K562 (cell line): Measurements from ENCODE around the gene TAMALIN. TPM values are rescaled to one million over a fixed set of nuclear protein-coding genes. Genes with fewer than 3 reads are reported as not detected.

ENCODE experiments used
- ATAC-seq: fragments of 200-7000 bp; cut with Tn5 transposase; 3 replicates; pipeline ENCODE4 v1.9.1; 2020; ENCODE audit warnings: moderate library complexity
- BruUV-seq: library from RNA; stranded (reverse); fragments of 400-500 nt; replicated peaks from 2 replicates; lab custom pipeline; 2021; lab: Mats Ljungman, UMichigan
- CTCF ChIA-PET: fragments of 300-600 bp; formaldehyde crosslinking; extraction: SDS; loops from one replicate; lab custom pipeline; 2021; ENCODE audit warnings: low intra/inter-chr PET ratio; lab: Yijun Ruan, JAX
- POLR2A ChIA-PET: fragments of 300-600, 350-650 bp; sonication (Branson Sonifier 250); formaldehyde crosslinking; extraction: SDS; loops from one replicate; lab custom pipeline; 2021; ENCODE audit warnings: antibody characterized with exemption, inconsistent platforms; lab: Yijun Ruan, JAX
- DNase-seq, 4 experiments: peaks; one replicate each; pipeline versions ENCODE4 v3.0.0 to v3.0.0-alpha.2; 2011 to 2018; ENCODE audit warnings: low spot score in 3 of 4, mixed read lengths in 3 of 4; ENCODE audit errors: extremely low read depth in 1 of 4
- FAIRE-seq: peaks from 2 replicates; lab custom pipeline; 2011; peaks lifted over from hg19 to GRCh38; lab: Jason Lieb, UNC
- H2AFZ ChIP-seq: 2 replicates; pipeline ENCODE4 v1.6.0; 2011; ENCODE audit warnings: low read depth, low read length, control low read depth, inconsistent platforms
- H3K27ac ChIP-seq: fragments of 200-600 bp; 3 replicates; pipeline ENCODE4 v1.8.0; 2011; ENCODE audit warnings: low read depth, mild to moderate bottlenecking, control low read depth, inconsistent platforms, low read length, moderate library complexity, mixed read lengths; ENCODE audit errors: extremely low read depth
- H3K27me3 ChIP-seq, 2 experiments: fragments of 300-600 bp in 1 of 2; 2 replicates in 1 of 2; 3 replicates in 1 of 2; pipeline versions ENCODE4 v1.6.0 to v1.8.0; 2011; ENCODE audit warnings: inconsistent platforms in 2 of 2, low read length in 2 of 2, mild to moderate bottlenecking in 1 of 2, mixed read lengths in 1 of 2, moderate library complexity in 1 of 2; ENCODE audit not compliant: control insufficient read depth in 2 of 2, insufficient read depth in 2 of 2
- H3K36me3 ChIP-seq: fragments of 300-600 bp; 3 replicates; pipeline ENCODE4 v1.8.0; 2011; ENCODE audit warnings: mild to moderate bottlenecking, low read length, inconsistent platforms; ENCODE audit not compliant: control insufficient read depth, insufficient read depth
- H3K4me1 ChIP-seq, 2 experiments: fragments of 200-600 bp in 1 of 2; replicated peaks in 1 of 2; 2 replicates in 1 of 2; 3 replicates in 1 of 2; pipeline versions ENCODE4 v1.5.1 to v1.8.0; 2011; ENCODE audit warnings: inconsistent platforms in 2 of 2, low read length in 2 of 2, mild to moderate bottlenecking in 1 of 2, mixed read lengths in 1 of 2, moderate library complexity in 1 of 2; ENCODE audit not compliant: control insufficient read depth in 2 of 2, insufficient read depth in 2 of 2
- H3K4me2 ChIP-seq: 2 replicates; pipeline ENCODE4 v1.6.1; 2011; ENCODE audit warnings: low read length, control low read depth, inconsistent platforms, mixed read lengths; ENCODE audit not compliant: insufficient read depth
- H3K4me3 ChIP-seq: fragments of 200-600 bp; sonication (generic), shearing (Covaris generic); 2 replicates; pipeline ENCODE4 v1.5.1; 2016; ENCODE audit warnings: control low read depth, inconsistent platforms
- H3K79me2 ChIP-seq: fragments of 200-600 bp; 3 replicates; pipeline ENCODE4 v1.8.0; 2011; ENCODE audit warnings: low read length, inconsistent platforms; ENCODE audit not compliant: control insufficient read depth, insufficient read depth
- H3K9ac ChIP-seq, 2 experiments: 2 replicates each; pipeline versions ENCODE4 v1.6.0 to v1.6.1; 2011; ENCODE audit warnings: low read depth in 2 of 2, low read length in 2 of 2, control low read depth in 1 of 2, inconsistent platforms in 1 of 2, mild to moderate bottlenecking in 1 of 2, mixed read lengths in 1 of 2; ENCODE audit not compliant: insufficient read depth in 1 of 2
- H3K9me1 ChIP-seq: one replicate; pipeline ENCODE4 v1.6.0; 2011; ENCODE audit warnings: inconsistent platforms, mild to moderate bottlenecking, low read length, moderate library complexity; ENCODE audit not compliant: control insufficient read depth, insufficient read depth
- H3K9me3 ChIP-seq: replicated peaks from 2 replicates; pipeline ENCODE4 v1.5.1; 2011; ENCODE audit warnings: low read depth, low read length, inconsistent platforms; ENCODE audit not compliant: control insufficient read depth, insufficient read depth
- H4K20me1 ChIP-seq: replicated peaks from 2 replicates; pipeline ENCODE4 v1.6.1; 2011; ENCODE audit warnings: low read length, inconsistent platforms, mixed read lengths; ENCODE audit not compliant: control insufficient read depth, insufficient read depth
- CCNT2 ChIP-seq: IDR thresholded peaks from 2 replicates; pipeline ENCODE4 v1.6.1; 2011; ENCODE audit warnings: borderline replicate concordance, low read depth, mild to moderate bottlenecking, moderate library complexity, mixed read lengths, low read length; ENCODE audit not compliant: insufficient read length; ENCODE audit errors: extremely low read depth
- CREB5 ChIP-seq: fragments of 250-450 bp; sonication (Bioruptor Pico); IDR thresholded peaks from 2 replicates; pipeline ENCODE4 v1.5.0; 2020; ENCODE audit warnings: mild to moderate bottlenecking
- E2F6 ChIP-seq, 2 experiments: IDR thresholded peaks; 2 replicates each; pipeline ENCODE4 v1.6.1; 2011; ENCODE audit warnings: borderline replicate concordance in 1 of 2, control low read depth in 1 of 2, low read depth in 1 of 2, low read length in 1 of 2, mild to moderate bottlenecking in 1 of 2, mixed read lengths in 1 of 2, moderate library complexity in 1 of 2; ENCODE audit not compliant: insufficient read depth in 1 of 2, insufficient read length in 1 of 2, poor library complexity in 1 of 2, severe bottlenecking in 1 of 2; ENCODE audit errors: extremely low read depth in 1 of 2
- ELK1 ChIP-seq: sonication (generic); formaldehyde crosslinking; IDR thresholded peaks from 2 replicates; pipeline ENCODE4 v1.8.1; 2022; ENCODE audit warnings: missing genetic modification reagents
- LEF1 ChIP-seq: fragments of 450-650 bp; IDR thresholded peaks from 2 replicates; pipeline ENCODE4 v1.6.1; 2016; ENCODE audit warnings: mild to moderate bottlenecking
- MCM2 ChIP-seq: fragments of 450-650 bp; IDR thresholded peaks from 2 replicates; pipeline ENCODE4 v1.6.1; 2017; ENCODE audit warnings: low read depth, mild to moderate bottlenecking
- MCM5 ChIP-seq: fragments of 450-650 bp; IDR thresholded peaks from 2 replicates; pipeline ENCODE4 v1.6.1; 2016; ENCODE audit warnings: low read depth
- MYC ChIP-seq, 2 experiments: fragments of 250-450 bp in 1 of 2; sonication (Bioruptor Pico) in 1 of 2; IDR thresholded peaks; 2 replicates each; pipeline versions ENCODE4 v1.5.1 to v1.6.1; 2012 to 2021; ENCODE audit warnings: low read depth in 2 of 2, borderline replicate concordance in 1 of 2, improper control_type of control experiment in 1 of 2, low read length in 1 of 2, mild to moderate bottlenecking in 1 of 2, moderate library complexity in 1 of 2
- PRPF4 ChIP-seq: fragments of 200-400 bp; formaldehyde crosslinking; IDR thresholded peaks from one replicate; pipeline ENCODE4 v1.6.1; 2017; ENCODE audit warnings: low read length, low read depth, mild to moderate bottlenecking; ENCODE audit not compliant: insufficient read depth, poor library complexity, severe bottlenecking
- TGIF2 ChIP-seq: sonication (generic); formaldehyde crosslinking; IDR thresholded peaks from 2 replicates; pipeline ENCODE4 v1.8.1; 2022; ENCODE audit warnings: mild to moderate bottlenecking, missing genetic modification reagents, moderate library complexity
- ZNF12 ChIP-seq: sonication (generic); formaldehyde crosslinking; IDR thresholded peaks from 2 replicates; pipeline ENCODE4 v1.4.0; 2020; ENCODE audit warnings: mild to moderate bottlenecking, missing genetic modification reagents
- ZNF134 ChIP-seq: fragments of 250-450 bp; sonication (Bioruptor Pico); conservative IDR thresholded peaks from 2 replicates; pipeline ENCODE4 v1.4.0; 2020
- ZNF398 ChIP-seq: fragments of 250-450 bp; sonication (Bioruptor Pico); IDR thresholded peaks from 2 replicates; pipeline ENCODE4 v1.8.0; 2021; ENCODE audit warnings: moderate library complexity, mild to moderate bottlenecking, inconsistent platforms
- WGBS: fragments of 100-300 bp; shearing (Covaris generic); methylation state at CpG from one replicate; pipeline ENCODE4 v1.1.6; 2016; ENCODE audit warnings: low coverage, mixed read lengths; ENCODE audit not compliant: insufficient coverage; ENCODE audit errors: missing lambda C conversion rate; 5-methylcytosine and 5-hydroxymethylcytosine counted together
- in situ Hi-C: fragments of 300-500 bp; cut with MboI; formaldehyde crosslinking; loops from 4 replicates; pipeline ENCODE4 v1.15.0; 2018; ENCODE audit warnings: inconsistent platforms, mixed read lengths
- intact Hi-C: fragments of 100-400 bp; cut with micrococcal nuclease; formaldehyde crosslinking; loops from 2 replicates; pipeline ENCODE4 v1.14.2; 2022
- polyA plus RNA-seq, 8 experiments: library from polyadenylated mRNA; depleted of rRNA in 4 of 8; stranded (reverse) in 5 of 8; unstranded in 3 of 8; fragments of >200 nt; fragmentation: Nextera tagmentation in 2 of 8; fragmentation: Illumina TruSeq in 1 of 8; extraction: Ambion mirVana in 2 of 8; extraction: Trizol in 1 of 8; gene quantifications; 2 replicates each; pipeline versions ENCODE4 v1.2.1 to v1.2.3, GENCODE V29; 2011 to 2014; ENCODE audit warnings: inconsistent platforms in 1 of 8, missing spikeins in 1 of 8
- total RNA-seq, 7 experiments: library from RNA; depleted of rRNA in 6 of 7; stranded (reverse); fragments of >200 nt in 6 of 7; fragmentation: Illumina TruSeq in 2 of 7; extraction: Trizol in 2 of 7; gene quantifications; 2 replicates each; pipeline versions ENCODE4 v1.2.1 to v1.2.3, GENCODE V29; 2011 to 2021; ENCODE audit warnings: low replicate concordance in 1 of 7

The TAMALIN gene
- total and polyA plus RNA-seq, 9 of the 15 experiments (the other 6 are each of a cell fraction or from before 2014, with no cell fraction given) = 0.74 to 2.2 (median 1.5) TPM; not detected in 2

- H3K4me3 ChIP-seq = no peak overlapping the region
- CTCF ChIA-PET = no interaction called here
- H3K27me3 ChIP-seq = peaks cover 0 to 6% of the 10 kb centered on the region in 2 experiments; a peak in 1 of 5 replicates
- H3K27ac ChIP-seq = no peak overlapping the region
- no peaks in the 10 kb centered on the region for H3K9me1 ChIP-seq
- H2AFZ ChIP-seq = no peak overlapping the region
- peak overlapping the region in 1 of 2 experiments; percentile 14; a peak in 1 of 4 replicates for H3K9ac ChIP-seq
- peaks cover 3 to 27% of the 10 kb centered on the region in 2 experiments; a peak in 3 of 5 replicates for H3K4me1 ChIP-seq
- intact Hi-C loops (no loop called here), in situ Hi-C loops (no loop called here)
- POLR2A ChIA-PET = interaction anchor here (0.5 to 1.6 kb wide), 3 partner anchors 11 to 27 kb away, joined by 4 read pairs; partner anchors contain the start of gene ATG101
- H3K9me3 ChIP-seq = no peaks in the 10 kb centered on the region
- 42% methylated on average over 6 of the region's 8 CpGs for WGBS
- BruUV-seq = no TSS peak
- no peak overlapping the region for H3K4me2 ChIP-seq
- no peaks in the 10 kb centered on the region for H3K79me2 ChIP-seq
- DNase-seq (no peak), FAIRE-seq (no peak), ATAC-seq (no peak)
- no peaks in the 10 kb centered on the region for H4K20me1 ChIP-seq
- no peaks in the 10 kb centered on the region for H3K36me3 ChIP-seq
- TF ChIP-seq TGIF2 = no peak
- TF ChIP-seq MCM5 = no peak
- no peak for TF ChIP-seq MYC (IDR thresholded peaks at IDR 0.05; ENCODE audit: low read depth, low read length)
- no peak for TF ChIP-seq MYC (CRISPR knock-in tag; IDR thresholded peaks at IDR 0.05; ENCODE audit: borderline replicate concordance, low read depth)
- TF ChIP-seq ZNF398 (CRISPR knock-in tag) = no peak
- TF ChIP-seq ZNF134 = no peak
- no peak for TF ChIP-seq MCM2
- no peak for TF ChIP-seq ZNF12 (CRISPR knock-in tag)
- TF ChIP-seq E2F6 (IDR thresholded peaks at IDR 0.05; ENCODE audit: borderline replicate concordance in 1 of 2, extremely low read depth in 1 of 2, insufficient read depth in 1 of 2, insufficient read length in 1 of 2, low read depth in 1 of 2, low read length in 1 of 2, poor library complexity in 1 of 2, severe bottlenecking in 1 of 2) = no peak
- TF ChIP-seq ELK1 (CRISPR knock-in tag) = no peak
- TF ChIP-seq PRPF4 = no peak
- TF ChIP-seq LEF1 = no peak
- no peak for TF ChIP-seq CREB5 (CRISPR knock-in tag)
- TF ChIP-seq CCNT2 = no peak
Measured at GRCh38 chr12:52042706-52043385, 36.1 kb downstream of the TAMALIN start.
